ENCODE results near the gene TBL1X. TPM values are rescaled to one million over a fixed set of nuclear protein-coding genes. Genes with fewer than 3 reads are reported as not detected.

The TBL1X gene
- total and polyA plus RNA-seq, 4 donors, result 2.3 to 21.7 (median 13.3) TPM

- peaks cover 0 to 3% (median 0%) of the 10 kb centered on the region in 5 donors for H3K4me1 ChIP-seq (ENCODE audit: control insufficient read depth in 5 of 5, insufficient read depth in 5 of 5, low read length in 5 of 5)
- no peak overlapping the region for H3K4me3 ChIP-seq
- H3K36me3 ChIP-seq (ENCODE audit: control insufficient read depth in 4 of 4, insufficient read depth in 4 of 4, low read length in 4 of 4), result peaks cover 4 to 8% (median 7%) of the 10 kb centered on the region in 4 donors
- peaks cover 0 to 8% (median 0%) of the 10 kb centered on the region in 3 donors for H3K27me3 ChIP-seq (ENCODE audit: control insufficient read depth in 3 of 3, insufficient read depth in 3 of 3, low read length in 2 of 3)
- no peak for TF ChIP-seq CTCF (IDR thresholded peaks at IDR 0.05; ENCODE audit: control extremely low read depth, extremely low read depth)
- peak in 2 of 3 donors; percentile 37 to 53 for DNase-seq
- no peak overlapping the region for H3K27ac ChIP-seq (ENCODE audit: low read depth in 1 of 2, low read length in 1 of 2)
- no peak for ATAC-seq (ENCODE audit: insufficient read depth, low FRiP score)
- WGBS, 2 donors, result 54 to 73% methylated on average over 9 to 10 of the region's 10 CpGs
- H3K9ac ChIP-seq (ENCODE audit: insufficient read depth in 1 of 2, low read length in 2 of 2), result no peak overlapping the region
- peaks cover 0 to 4% (median 0%) of the 10 kb centered on the region in 4 donors for H3K9me3 ChIP-seq (ENCODE audit: control insufficient read depth in 4 of 4, insufficient read depth in 3 of 4, low read length in 3 of 4)
These were observed 217.6 kb downstream of the TBL1X start for GRCh38 chrX:9682456-9682855.

DNA sequence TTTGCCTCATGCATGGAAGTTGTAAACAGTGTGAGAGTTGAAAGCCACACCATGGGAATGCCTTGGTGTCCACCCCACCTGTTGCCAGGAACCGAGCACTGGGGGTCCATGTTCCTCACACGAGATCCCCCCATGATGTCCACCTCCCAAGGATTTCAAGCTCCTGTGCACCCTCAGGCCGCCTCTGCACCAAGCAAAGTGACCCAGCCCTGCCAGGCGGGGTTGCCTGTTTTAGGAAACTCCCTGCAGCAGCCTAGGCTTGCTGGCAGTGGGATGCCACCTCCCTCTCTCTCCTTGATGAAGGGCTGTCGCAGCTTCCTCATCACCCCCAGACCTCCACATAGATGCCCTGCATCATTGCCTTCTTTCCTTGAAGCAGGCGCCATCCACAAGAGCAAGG is 218.0 kb downstream of the TBL1X start:
- Histone ChIP-seq H3K36me3 (ENCODE audit: control insufficient read depth in 4 of 4, insufficient read depth in 4 of 4, low read length in 4 of 4) (peaks cover 4 to 8% (median 7%) of the 10 kb centered on the region in 4 donors), H3K9me3 (ENCODE audit: control insufficient read depth in 4 of 4, insufficient read depth in 3 of 4, low read length in 3 of 4) (peaks cover 0 to 5% (median 0%) of the 10 kb centered on the region in 4 donors), H3K27me3 (ENCODE audit: control insufficient read depth in 3 of 3, insufficient read depth in 3 of 3, low read length in 2 of 3) (peaks cover 0 to 11% (median 0%) of the 10 kb centered on the region in 3 donors), H3K4me3 (no peak overlapping the region), H3K27ac (ENCODE audit: low read depth in 1 of 2, low read length in 1 of 2) (no peak overlapping the region), H3K9ac (ENCODE audit: insufficient read depth in 1 of 2, low read length in 2 of 2) (no peak overlapping the region), H3K4me1 (ENCODE audit: control insufficient read depth in 5 of 5, insufficient read depth in 5 of 5, low read length in 5 of 5) (no peaks in the 10 kb centered on the region)
- DNase-seq (no peak), ATAC-seq (ENCODE audit: insufficient read depth, low FRiP score) (no peak)
- 79 to 95% methylated on average over 6 of the region's 6 CpGs for WGBS, 2 donors
- no peak for TF ChIP-seq CTCF (IDR thresholded peaks at IDR 0.05; ENCODE audit: control extremely low read depth, extremely low read depth)

GRCh38 chrX:9683350-9683749 is 218.5 kb downstream of the TBL1X start:
- H3K9ac ChIP-seq (ENCODE audit: insufficient read depth in 1 of 2, low read length in 2 of 2), result no peak overlapping the region
- peaks cover 0 to 11% (median 0%) of the 10 kb centered on the region in 3 donors for H3K27me3 ChIP-seq (ENCODE audit: control insufficient read depth in 3 of 3, insufficient read depth in 3 of 3, low read length in 2 of 3)
- H3K27ac ChIP-seq (ENCODE audit: low read depth in 1 of 2, low read length in 1 of 2), result no peak overlapping the region
- H3K36me3 ChIP-seq (ENCODE audit: control insufficient read depth in 4 of 4, insufficient read depth in 4 of 4, low read length in 4 of 4), result peaks cover 6 to 8% (median 7%) of the 10 kb centered on the region in 4 donors
- no peak for TF ChIP-seq CTCF (IDR thresholded peaks at IDR 0.05; ENCODE audit: control extremely low read depth, extremely low read depth)
- WGBS, 2 donors, result 91 to 99% methylated on average over 9 of the region's 9 CpGs
- ATAC-seq (ENCODE audit: insufficient read depth, low FRiP score), result no peak
- no peak for DNase-seq
- peaks cover 0 to 7% (median 0%) of the 10 kb centered on the region in 4 donors for H3K9me3 ChIP-seq (ENCODE audit: control insufficient read depth in 4 of 4, insufficient read depth in 3 of 4, low read length in 3 of 4)
- no peak overlapping the region for H3K4me3 ChIP-seq
- H3K4me1 ChIP-seq (ENCODE audit: control insufficient read depth in 5 of 5, insufficient read depth in 5 of 5, low read length in 5 of 5), result no peaks in the 10 kb centered on the region

DNA sequence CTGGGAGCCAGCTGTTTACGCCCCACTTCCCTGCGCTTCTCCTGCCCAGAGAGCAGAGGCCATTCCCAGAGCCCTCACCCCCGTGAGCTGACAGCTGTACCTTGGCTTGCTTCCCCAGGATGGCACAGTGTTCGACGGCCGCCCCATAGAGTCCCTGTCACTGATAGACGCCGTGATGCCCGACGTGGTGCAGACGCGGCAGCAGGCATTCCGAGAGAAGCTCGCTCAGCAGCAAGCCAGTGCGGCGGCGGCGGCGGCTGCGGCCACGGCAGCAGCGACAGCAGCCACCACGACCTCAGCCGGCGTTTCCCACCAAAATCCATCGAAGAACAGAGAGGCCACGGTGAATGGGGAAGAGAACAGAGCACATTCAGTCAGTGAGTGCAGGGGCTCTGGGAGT is 223.0 kb downstream of the TBL1X start:
- ATAC-seq (ENCODE audit: insufficient read depth, low FRiP score), result no peak
- no peak for DNase-seq
- no peak overlapping the region for H3K27ac ChIP-seq (ENCODE audit: low read depth in 1 of 2, low read length in 1 of 2)
- H3K36me3 ChIP-seq (ENCODE audit: control insufficient read depth in 4 of 4, insufficient read depth in 4 of 4, low read length in 4 of 4), result peaks cover 6 to 12% (median 8%) of the 10 kb centered on the region in 4 donors
- WGBS, 2 donors, result 91 to 95% methylated on average over 22 to 27 of the region's 27 CpGs
- H3K4me3 ChIP-seq, result no peak overlapping the region
- H3K9ac ChIP-seq (ENCODE audit: insufficient read depth in 1 of 2, low read length in 2 of 2), result no peak overlapping the region
- H3K4me1 ChIP-seq (ENCODE audit: control insufficient read depth in 5 of 5, insufficient read depth in 5 of 5, low read length in 5 of 5), result no peaks in the 10 kb centered on the region
- TF ChIP-seq CTCF (IDR thresholded peaks at IDR 0.05; ENCODE audit: control extremely low read depth, extremely low read depth), result no peak
- peaks cover 0 to 6% (median 0%) of the 10 kb centered on the region in 3 donors for H3K27me3 ChIP-seq (ENCODE audit: control insufficient read depth in 3 of 3, insufficient read depth in 3 of 3, low read length in 2 of 3)
- H3K9me3 ChIP-seq (ENCODE audit: control insufficient read depth in 4 of 4, insufficient read depth in 3 of 4, low read length in 3 of 4), result peaks cover 0 to 6% (median 0%) of the 10 kb centered on the region in 4 donors
